ENCODE measurements around the gene ADAMTS6.
A peak's percentile ranks its signal among the peaks of the same experiment; 100 is the strongest.
"Not testable (repeated sequence)": the region's sequence is repeated elsewhere in the genome, so short reads cannot be mapped to it uniquely, and the experiment has no call there.

The ADAMTS6 gene

GRCh38 chr5:65481635-65482295, at the start of gene ADAMTS6:
TSS of gene ADAMTS6 (minus strand) at chr5:65481920. CDS start at chr5:65473673, 8,247 bp downstream.
- peak; percentile 96 for DNase-seq (ENCODE audit: low read depth)

- no peak for DNase-seq (ENCODE audit: low read depth)
Measured at GRCh38 chr5:65530904-65531303, 49.2 kb upstream of the ADAMTS6 start.

GRCh38 chr5:65525726-65526125, 44.0 kb upstream of the ADAMTS6 start:
- DNase-seq (ENCODE audit: low read depth) = no peak

- no peak for DNase-seq (ENCODE audit: low read depth)
Measured at GRCh38 chr5:65512170-65512937, 30.6 kb upstream of the ADAMTS6 start.

- DNase-seq (ENCODE audit: low read depth) = no peak
Measured at GRCh38 chr5:65508978-65509377, 27.3 kb upstream of the ADAMTS6 start.

GRCh38 chr5:65506961-65507360, 25.2 kb upstream of the ADAMTS6 start:
- DNase-seq (ENCODE audit: low read depth) = peak; percentile 76

- no peak for DNase-seq (ENCODE audit: low read depth)
Measured at GRCh38 chr5:65489119-65489518, 7.4 kb upstream of the ADAMTS6 start.

GRCh38 chr5:65488038-65488687, 6.4 kb upstream of the ADAMTS6 start:
- not testable (repeated sequence) for DNase-seq (ENCODE audit: low read depth)

- DNase-seq (ENCODE audit: low read depth) = not testable (repeated sequence)
Measured at GRCh38 chr5:65486803-65487202, 5.1 kb upstream of the ADAMTS6 start.

GRCh38 chr5:65485405-65485804, 3.7 kb upstream of the ADAMTS6 start:
- DNase-seq (ENCODE audit: low read depth) = no peak

- DNase-seq (ENCODE audit: low read depth) = peak; percentile 66
Measured at GRCh38 chr5:65483546-65484346, 2.0 kb upstream of the ADAMTS6 start.

- peak; percentile 42 for DNase-seq (ENCODE audit: low read depth)
Measured at GRCh38 chr5:65482736-65483545, 1.2 kb upstream of the ADAMTS6 start.

GRCh38 chr5:65482296-65482735, 596 bp upstream of the ADAMTS6 start:
- DNase-seq (ENCODE audit: low read depth) = peak; percentile 49

GRCh38 chr5:65481171-65481581, 544 bp downstream of the ADAMTS6 start:
- no peak for DNase-seq (ENCODE audit: low read depth)

GRCh38 chr5:65480306-65480865, 1.3 kb downstream of the ADAMTS6 start:
- peak; percentile 71 for DNase-seq (ENCODE audit: low read depth)

- DNase-seq (ENCODE audit: low read depth) = no peak
Measured at GRCh38 chr5:65479527-65479926, 2.2 kb downstream of the ADAMTS6 start.

- no peak for DNase-seq (ENCODE audit: low read depth)
Measured at GRCh38 chr5:65478336-65478735, 3.4 kb downstream of the ADAMTS6 start.

GRCh38 chr5:65475895-65476294, 5.8 kb downstream of the ADAMTS6 start:
- DNase-seq (ENCODE audit: low read depth) = no peak

- DNase-seq (ENCODE audit: low read depth) = no peak
Measured at GRCh38 chr5:65475336-65475735, 6.4 kb downstream of the ADAMTS6 start.

GRCh38 chr5:65474130-65474711, 7.5 kb downstream of the ADAMTS6 start:
- no peak for DNase-seq (ENCODE audit: low read depth)

Measured in stromal cell of bone marrow (primary cell).